Airway epithelial cell (primary cell): ENCODE measurements around the gene IZUMO3. TPM values are rescaled to one million over a fixed set of nuclear protein-coding genes. Genes with fewer than 3 reads are reported as not detected.

Experiments used
- total RNA-seq: library from RNA; depleted of rRNA; stranded (reverse); fragments of >200 nt; gene quantifications from 2 replicates; pipeline ENCODE4 v1.2.3, GENCODE V29; 2015

Gene IZUMO3
- total RNA-seq = not detected in 2 replicates

GRCh38 chr9:24545847-24546522 is at the start of gene IZUMO3:
TSS of gene IZUMO3 (minus strand) at chr9:24545897. CDS start at chr9:24545649, 248 bp downstream.

